ENCODE results near the gene NPDC1.
"Not testable (repeated sequence)": the region's sequence is repeated elsewhere in the genome, so short reads cannot be mapped to it uniquely, and the experiment has no call there.

NPDC1 gene

DNA sequence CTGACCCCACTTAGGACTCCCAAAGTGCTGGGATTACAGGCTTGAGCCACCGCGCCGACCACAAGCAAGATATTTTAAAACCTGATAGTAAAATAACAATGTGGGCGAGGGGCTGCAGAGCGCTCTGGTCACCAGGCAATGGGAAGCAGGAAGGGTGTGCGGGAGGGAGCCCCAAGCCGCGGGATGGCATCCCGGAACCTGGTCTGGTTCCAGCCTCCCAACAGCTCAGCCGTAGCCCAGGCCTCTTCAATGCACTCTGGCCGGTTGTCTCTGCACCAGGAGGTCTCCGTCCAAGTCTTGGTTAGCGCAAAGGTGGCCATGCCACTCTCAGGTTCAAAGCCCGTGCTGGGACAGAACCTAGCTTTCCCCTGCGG is 30.6 kb upstream of the NPDC1 start:
- no peak overlapping the region for H3K27ac ChIP-seq
- no peak for DNase-seq (ENCODE audit: low read depth, low spot score)

DNA sequence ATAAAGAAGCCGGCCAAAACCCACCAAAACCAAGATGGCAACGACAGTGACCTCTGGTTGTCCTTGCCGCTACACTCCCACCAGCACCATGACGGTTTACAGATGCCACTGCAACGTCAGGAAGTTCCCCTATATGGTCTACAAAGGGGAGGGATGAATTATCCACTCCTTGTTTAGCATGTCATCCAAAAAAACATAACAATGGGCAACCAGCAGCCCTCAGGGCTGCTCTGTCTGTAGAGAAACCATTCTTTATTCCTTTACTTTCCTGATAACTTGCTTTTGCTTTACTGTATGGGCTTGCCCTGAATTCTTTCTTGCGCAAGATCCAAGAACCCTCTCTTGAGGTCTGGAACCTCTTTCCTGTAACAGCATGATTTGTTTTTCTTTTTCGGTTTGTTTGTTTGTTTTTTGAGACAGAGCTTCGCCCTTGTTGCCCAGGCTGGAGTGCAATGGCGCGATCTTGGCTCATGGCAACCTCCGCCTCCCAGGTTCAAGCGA is 29.3 kb upstream of the NPDC1 start:
- no peak overlapping the region for H3K27ac ChIP-seq
- DNase-seq (ENCODE audit: low read depth, low spot score): no peak

DNA sequence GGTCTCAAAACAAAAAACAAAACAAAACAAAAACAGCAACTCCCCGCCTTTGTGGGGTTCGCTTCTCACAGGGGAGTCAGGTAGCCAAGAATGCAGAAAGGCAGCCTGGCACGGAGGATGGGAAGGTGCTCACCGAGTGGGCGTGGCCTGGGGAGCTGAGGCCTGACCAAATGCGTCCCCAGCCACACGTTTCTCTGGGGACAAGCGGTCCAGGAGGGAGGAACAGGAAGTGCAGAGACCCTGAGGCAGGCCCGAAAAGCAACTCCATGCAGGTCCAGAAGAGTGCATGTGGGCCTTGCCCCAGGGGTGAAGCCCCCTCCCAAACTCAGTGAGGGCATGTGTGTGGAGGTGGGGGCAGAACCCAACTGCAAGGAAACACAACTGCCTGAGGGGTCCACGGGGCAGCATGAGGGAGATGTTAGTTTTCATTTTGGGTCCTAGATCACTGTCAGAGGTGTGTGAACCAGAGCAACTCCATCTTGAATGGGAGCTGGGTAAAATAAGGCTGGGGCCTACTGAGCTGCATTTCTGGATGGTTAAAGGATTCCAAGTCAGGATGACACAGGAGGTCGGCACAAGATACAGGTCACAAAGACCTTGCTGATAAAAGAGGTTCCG is 28.8 kb upstream of the NPDC1 start:
- H3K27ac ChIP-seq: no peak overlapping the region
- DNase-seq (ENCODE audit: low read depth, low spot score): no peak

DNA sequence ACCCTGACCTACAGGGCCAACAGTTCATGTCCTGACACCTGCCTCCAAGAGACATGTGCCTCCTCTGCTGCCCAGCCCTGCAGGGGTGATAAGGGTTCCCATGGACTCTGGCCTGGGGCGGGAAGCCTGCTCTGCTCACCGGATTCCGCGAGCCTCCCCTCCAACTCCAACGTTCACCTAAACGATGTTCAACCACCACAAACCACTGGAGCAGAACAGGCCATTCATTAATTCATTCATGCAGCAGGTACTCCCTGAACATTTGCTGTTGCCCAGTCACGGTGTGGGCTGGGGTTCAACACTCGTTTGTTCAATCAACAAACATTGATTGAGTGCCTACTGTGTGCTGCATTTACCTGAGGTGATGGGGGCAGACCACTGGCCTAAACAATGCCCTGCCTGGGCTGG is 28.0 kb upstream of the NPDC1 start:
- no peak for DNase-seq (ENCODE audit: low read depth, low spot score)
- H3K27ac ChIP-seq: no peak overlapping the region

DNA sequence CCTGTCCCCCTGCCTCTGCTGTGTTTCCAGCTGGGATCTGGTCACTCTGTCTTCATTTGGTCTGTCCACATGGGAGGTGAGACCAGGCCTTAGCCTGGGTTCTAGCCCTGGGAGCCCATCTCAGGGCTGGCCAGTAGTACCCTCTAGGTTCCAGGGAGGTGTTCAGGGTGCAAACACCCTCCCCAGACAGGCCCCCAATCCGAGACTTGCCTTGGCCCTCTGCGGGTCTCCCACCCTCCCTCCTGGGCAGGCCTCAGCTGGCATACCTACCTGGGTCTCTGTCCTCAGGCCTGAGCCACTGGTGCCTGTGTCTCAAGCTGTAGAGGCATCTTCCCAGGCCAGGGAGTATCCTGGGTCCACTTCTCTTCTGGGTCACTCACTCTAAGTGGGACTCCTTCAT is 25.3 kb upstream of the NPDC1 start:
- no peak for DNase-seq (ENCODE audit: low read depth, low spot score)
- no peak overlapping the region for H3K27ac ChIP-seq

DNA sequence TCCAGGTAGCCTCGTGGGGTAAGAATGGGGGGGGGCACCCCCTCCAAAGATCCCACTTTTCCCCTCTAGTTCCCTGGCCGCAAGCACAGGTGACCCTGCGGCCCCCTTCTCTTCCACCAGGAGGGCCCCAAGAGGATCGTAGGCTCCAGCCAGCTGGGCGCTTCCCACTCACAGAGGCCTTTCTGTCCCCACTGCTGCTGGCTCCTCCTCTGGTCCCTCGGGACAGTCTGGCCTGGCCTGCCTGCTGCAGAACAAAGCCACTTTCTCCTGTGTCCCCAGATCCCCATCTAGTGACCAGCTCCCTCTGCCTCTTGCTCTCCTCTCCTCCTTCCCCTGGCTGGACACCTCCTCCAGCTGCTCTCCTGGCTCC is 24.9 kb upstream of the NPDC1 start:
- no peak overlapping the region for H3K27ac ChIP-seq
- DNase-seq (ENCODE audit: low read depth, low spot score): no peak

DNA sequence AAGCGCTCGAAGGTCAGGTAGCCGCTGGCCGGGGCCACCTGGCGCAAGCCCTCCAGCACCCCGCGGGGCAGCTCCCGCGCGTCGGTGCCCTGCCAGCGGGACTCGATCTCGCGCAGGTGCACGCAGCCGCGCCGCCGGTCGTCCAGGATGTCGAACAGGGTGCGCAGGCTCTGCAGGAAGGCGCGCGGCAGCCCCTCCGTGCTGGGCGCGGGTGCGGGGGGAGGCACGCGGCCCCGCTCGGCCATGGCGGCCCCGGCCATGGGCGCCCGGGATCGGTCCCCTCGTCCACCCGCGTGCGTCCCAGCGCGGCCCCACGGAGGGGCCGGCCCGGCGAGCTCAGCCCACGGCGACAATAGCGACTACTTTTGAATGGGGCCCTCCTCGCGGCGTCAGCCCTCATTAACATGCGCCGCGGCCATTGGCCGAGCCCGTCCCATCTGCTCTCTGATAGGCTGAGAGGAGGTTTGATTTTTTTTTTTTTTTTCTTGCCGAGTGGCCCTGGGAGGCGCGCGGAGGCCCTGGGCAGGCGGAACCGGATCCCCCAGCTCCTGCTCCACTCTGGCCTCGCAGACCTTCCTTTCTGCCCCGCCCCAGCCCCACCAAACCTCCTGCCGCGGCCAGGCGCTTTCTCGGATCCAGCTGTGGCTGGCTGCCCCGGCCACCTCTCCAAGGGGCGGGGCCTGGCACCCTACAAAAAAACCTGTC is 24.4 kb upstream of the NPDC1 start, which contains the start of gene SAPCD2:
SAPCD2 (minus strand) TSS at position 357 of the 705 bp plus-strand sequence; CDS start at position 260, 97 bp downstream.
- no peak within 1 kb of the TSS for H3K27ac ChIP-seq
- DNase-seq (ENCODE audit: low read depth, low spot score): peak; percentile 52

DNA sequence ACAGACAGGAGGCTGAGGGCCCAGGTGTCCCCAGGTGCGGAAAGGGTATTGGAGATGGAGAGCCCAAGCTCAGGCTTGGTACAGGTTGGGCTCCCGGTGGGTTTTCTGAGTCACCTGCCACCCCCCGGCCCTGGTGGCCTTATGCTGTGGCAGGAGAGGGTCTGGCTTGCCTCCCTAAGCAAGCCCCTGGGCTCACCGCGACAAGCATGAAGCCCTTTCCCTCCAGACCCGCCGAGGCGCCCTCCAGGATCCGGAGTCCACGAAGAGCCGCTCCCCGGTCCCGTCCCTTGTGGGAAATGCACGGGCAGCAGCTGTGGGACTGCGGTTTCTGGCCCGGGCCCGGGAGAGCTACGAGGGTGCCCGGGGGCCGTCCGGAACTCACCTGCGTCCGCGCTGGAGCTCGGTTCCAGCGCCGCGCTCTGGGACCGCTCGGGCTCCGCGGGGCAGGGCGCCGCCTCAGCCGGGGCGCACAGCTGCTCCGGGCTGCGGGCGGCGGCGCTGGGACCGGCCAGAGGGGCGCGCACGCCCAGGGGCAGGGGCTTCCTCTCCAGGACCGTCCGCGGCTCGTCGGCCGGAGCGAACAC is 23.6 kb upstream of the NPDC1 start:
- DNase-seq (ENCODE audit: low read depth, low spot score): no peak
- H3K27ac ChIP-seq: no peak overlapping the region

DNA sequence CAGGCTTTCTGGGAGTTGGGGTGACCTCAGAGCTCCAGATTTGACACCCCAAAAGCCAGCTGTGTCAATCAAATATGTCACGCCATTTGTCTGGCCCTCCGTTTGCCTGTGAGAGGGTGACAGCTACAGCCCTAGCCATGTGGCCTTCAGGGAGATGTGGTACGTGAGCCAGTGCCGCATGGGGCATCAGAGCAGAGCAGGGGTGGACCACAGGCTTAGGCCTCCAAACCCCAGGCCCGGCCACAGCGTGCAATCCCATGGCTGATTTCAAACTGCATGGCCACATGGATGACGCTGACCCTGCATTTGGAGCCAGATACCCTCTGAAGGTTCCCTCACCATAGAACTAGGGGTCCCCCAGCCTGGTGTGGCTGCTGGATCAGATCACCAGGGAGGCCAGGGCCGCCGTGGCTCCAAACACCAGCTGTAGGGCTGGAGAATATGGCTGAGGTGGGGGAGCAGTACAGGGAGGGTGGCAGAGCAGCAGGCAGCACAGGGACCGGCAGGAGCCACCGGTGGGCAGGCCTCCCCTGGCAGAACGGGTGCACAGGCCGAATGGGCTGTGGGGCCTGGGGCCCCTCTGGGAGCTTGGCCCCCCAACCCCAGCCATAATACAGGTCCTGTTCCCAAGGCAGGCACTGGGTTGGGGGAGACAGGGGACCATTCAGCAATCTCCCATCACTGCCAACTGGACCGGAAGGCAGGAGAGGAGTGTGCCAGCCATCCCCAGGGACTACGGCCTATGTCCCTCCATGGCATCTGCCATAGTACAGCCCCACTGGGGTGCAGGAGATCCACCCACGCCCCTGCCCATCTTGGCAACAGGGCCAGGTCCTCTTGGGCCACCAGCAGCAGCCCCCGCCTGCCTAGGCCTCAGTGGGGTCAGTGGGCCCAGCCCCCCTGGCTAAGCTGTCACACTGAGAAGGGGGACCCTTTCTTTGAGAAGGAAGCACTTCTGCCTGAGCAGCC is 22.8 kb upstream of the NPDC1 start:
- DNase-seq (ENCODE audit: low read depth, low spot score): no peak
- H3K27ac ChIP-seq: no peak overlapping the region

DNA sequence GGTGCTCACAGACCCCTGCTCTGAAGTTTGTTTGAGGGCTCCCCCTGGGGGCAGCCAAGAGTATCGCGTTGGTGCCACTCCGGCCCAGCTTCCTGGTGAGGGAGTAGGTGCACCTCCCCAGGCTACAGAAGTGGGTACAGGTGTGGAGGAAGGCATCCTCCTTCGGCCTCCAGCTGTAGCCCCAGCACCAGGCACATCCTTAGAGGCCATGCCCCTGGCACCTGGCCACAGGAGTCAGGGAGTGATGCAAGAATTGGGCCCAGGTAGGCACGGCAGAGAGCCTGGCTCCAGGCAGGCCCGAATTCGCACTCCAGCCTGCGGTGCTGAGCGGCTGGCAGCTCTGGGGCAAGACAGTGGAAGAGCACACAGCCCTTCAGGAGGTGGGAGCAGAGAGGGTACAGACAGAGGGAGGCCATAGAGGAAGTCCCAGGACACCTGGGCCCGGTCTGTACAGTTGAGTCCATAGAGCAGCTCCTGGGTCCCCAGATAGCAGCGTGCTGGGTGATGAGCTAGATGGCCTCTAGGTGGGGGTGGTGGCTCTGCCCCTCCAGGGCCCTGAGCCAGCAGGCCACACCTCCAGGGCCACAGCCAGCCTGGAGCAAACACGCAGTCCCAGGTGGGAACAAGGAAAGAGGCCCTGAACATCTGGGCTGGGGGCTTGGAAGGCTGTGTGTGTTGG is 22.0 kb upstream of the NPDC1 start:
- no peak for DNase-seq (ENCODE audit: low read depth, low spot score)
- H3K27ac ChIP-seq: no peak overlapping the region

DNA sequence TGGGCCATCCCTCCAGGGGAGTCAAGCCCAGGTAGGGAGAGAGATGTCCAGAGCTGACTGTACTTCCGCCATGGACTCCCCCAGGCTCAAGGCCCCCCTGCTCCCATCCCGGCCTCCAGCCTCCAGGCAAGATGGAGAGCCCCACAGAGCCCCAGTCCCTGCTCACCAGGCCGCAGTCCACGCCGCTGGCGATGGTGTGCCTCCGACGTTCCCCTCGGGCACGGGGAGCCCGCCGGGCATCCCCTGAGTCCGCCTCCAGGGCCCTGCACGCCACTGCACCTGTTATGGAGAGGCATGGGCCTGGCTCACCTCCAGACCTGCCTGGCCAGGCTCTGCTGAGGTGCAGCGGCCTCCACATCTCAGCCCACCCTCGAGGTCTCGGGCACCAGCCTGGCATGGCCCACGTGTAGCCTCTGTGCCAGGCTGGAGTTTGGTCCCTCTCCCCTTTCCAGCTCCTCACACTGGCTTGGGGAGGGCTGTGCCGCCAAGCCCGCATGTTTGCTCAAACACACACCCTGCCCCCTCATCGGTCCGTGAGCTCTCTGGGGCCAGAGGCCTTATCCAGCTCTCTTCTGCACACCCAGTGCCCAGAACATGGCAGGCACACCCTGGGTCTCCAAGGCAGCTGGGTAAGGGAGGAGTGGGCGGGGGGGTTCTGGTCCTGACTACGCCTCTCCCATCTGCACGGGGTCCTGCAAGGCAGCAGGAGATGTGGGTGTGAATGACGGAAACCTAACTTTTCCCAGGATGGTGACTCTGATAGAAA is 20.3 kb upstream of the NPDC1 start:
- no peak overlapping the region for H3K27ac ChIP-seq
- DNase-seq (ENCODE audit: low read depth, low spot score): no peak

DNA sequence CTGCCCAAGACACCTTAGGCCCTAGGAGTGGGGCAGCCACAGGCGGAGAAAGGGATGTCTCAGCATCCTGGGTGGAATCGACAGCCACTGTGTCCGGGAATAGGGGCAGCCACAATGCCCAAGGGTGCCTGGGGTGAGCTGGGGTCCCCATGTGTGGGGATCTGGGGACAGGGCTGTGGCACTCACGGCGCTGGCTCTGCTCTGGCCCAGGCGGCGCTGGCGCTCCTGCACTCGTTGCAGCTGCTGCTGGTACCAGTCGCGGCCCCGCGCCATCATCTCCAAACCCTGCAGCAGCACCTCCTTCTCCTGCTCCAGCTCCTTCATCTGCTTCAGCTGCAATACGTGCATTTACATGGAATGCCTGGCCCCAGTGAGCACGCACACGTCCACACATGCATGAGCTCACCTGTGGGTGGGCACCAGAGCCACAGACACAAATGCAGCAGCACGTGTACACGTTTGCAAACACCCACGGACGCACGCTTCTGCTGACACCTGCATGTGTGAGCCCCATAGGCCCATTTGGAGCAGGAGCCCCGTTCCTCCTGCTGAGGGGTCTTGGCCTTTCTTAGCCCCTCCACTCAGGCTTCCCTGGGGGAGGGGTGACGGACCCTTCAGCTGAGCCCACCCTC is 19.5 kb upstream of the NPDC1 start:
- DNase-seq (ENCODE audit: low read depth, low spot score): no peak
- H3K27ac ChIP-seq: no peak overlapping the region

DNA sequence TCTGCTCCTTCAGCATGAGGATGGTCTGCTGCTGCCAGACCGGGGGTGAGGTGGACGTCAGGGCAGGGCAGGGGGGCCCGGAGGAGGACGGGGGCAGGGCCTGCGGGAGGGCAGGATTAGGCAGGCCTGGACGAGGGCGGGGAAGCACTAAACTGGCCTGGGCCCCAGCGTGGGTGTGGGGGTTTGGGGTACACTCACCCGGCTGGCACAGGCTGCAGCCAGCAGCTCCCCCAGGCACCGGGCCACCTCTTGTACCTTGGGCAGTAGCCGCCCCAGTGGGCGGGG is 18.8 kb upstream of the NPDC1 start:
- H3K27ac ChIP-seq: no peak overlapping the region
- no peak for DNase-seq (ENCODE audit: low read depth, low spot score)

DNA sequence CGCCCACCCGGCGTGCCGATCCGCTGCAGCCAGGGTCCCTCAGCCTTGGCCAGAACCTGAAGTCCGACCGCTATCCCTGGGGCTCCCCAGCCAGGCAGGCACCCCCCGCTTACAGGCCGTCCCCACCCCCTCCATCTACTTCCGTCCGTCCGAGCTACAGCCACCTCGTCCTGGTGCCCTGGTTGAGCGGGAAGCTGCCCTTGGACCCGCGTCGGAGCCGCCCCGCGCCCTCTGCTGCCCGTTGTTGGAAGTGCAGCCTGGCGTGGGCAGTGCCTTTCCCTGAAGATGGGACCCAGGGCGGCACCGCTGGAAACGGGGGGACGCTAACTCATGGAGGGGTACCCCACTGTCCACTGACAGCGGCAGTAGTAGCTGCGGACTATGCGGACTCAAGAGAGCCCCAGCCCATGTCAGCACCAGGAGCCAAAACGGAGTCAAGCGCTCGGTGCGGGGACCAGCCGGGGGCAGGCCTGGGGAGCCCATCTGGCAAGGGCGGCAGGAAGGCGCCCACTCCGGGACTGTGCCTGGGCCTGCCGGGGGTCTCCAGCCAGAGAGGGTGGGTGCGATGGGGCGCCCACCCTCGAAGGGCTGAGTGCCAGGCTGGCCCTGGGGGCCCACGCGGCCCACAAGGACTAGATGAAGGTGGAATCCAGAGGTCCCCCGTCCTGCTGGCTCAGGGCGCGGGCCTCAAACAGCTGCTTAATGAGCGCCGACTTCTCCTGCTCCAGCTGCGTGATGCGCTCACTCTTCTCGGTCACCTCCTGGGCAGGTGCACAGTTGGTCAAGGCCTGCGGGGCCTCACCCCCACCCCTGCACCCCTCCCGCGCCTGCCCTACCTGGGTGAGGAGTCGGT is 18.3 kb upstream of the NPDC1 start:
- no peak overlapping the region for H3K27ac ChIP-seq
- DNase-seq (ENCODE audit: low read depth, low spot score): no peak

DNA sequence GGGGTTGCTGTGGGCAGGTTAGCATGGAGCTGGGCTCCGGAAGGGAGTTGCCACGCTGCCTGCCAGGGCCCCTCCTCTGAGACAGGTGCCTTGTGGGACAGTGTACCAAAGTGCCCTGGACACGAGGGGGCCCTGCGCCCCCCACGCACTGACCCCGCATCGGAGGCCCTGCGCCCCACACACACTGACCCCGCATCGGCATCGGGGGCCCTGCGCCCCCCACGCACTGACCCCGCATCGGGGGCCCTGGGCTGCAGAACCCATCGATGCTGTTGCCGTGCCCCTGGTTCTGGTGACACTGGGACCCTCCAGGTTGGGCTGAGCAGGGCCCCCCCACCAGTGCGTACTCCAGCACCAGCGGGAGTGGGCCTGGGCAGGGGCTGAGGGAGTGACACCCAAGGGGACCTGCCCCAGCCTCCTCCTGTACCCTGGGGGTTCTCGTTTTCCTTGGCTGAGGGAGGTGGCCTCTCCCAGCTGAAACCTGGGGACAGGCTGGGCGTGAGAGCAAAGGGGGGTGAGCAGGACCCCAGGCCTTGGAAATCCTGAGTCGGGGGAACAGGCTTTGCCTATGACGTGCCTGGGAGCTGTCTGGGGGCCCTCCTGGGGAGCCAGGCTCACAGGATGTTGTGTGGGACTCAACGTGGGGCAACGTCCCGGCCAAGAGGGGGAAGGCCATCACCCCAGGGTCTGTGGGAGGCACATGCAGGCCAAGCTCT is 17.5 kb upstream of the NPDC1 start:
- H3K27ac ChIP-seq: no peak overlapping the region
- no peak for DNase-seq (ENCODE audit: low read depth, low spot score)

DNA sequence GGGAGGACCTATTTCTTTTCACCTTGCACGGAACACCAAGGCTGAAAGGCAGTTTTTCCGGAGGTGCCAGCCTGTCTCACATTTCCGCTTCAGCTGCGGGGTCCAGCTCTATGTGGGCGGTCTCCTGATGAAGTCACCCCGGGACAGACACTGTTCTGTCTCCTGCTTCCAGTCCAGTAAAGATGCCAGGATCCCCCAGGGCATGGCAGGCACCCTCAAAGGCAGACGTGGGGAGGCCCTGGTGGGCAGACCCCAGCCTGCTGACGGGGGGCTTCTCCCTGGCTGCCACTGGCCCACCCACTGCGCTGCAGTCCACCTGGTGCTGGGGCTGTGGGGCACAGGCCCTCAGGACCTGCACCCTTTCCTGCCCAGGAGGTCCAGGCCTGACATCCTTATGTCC is 16.8 kb upstream of the NPDC1 start:
- not testable (repeated sequence) for DNase-seq (ENCODE audit: low read depth, low spot score); H3K27ac ChIP-seq

DNA sequence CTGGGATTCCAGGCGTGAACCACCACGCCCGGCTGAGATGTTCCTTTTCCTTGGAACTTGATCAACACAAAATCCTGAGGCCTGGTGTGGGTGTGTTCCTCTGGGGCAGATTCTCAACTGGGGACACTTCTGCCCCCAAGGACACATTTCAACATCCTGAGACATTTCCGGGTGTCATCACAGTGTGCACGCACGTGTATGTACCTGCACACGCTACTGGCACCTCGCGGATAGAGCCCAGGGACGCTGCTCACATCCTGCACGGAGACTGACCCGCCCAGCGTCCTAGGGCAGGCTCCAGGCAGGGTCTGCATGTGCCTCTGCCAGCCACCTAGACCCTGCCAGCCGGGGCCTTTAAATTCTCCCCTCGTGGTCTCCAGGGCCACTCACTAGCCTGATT is 16.4 kb upstream of the NPDC1 start:
- no peak for DNase-seq (ENCODE audit: low read depth, low spot score)
- no peak overlapping the region for H3K27ac ChIP-seq
